DND-41 (cell line): Measurements from ENCODE around the gene PELI2.

Source experiments
- ATAC-seq: fragments of 200-7000 bp; cut with Tn5 transposase; 3 replicates; pipeline ENCODE4 v1.9.1; 2021; ENCODE audit warnings: low read depth; ENCODE audit not compliant: insufficient read depth
- DNase-seq: peaks from one replicate; pipeline ENCODE4 v3.0.0-alpha.2; 2020
- H2AFZ ChIP-seq: 2 replicates; pipeline ENCODE4 v1.6.0; 2012; ENCODE audit warnings: low read depth, low read length
- H3K27ac ChIP-seq: 2 replicates; pipeline ENCODE4 v1.5.1; 2012; ENCODE audit warnings: low read length, inconsistent platforms
- H3K27me3 ChIP-seq: fragments of 200-600 bp; sonication (generic); 2 replicates; pipeline ENCODE4 v1.6.0; 2012; ENCODE audit warnings: low read length, mild to moderate bottlenecking, inconsistent platforms; ENCODE audit not compliant: insufficient read depth, poor library complexity
- H3K36me3 ChIP-seq: 2 replicates; pipeline ENCODE4 v1.5.1; 2012; ENCODE audit warnings: low read length, inconsistent platforms; ENCODE audit not compliant: insufficient read depth
- H3K4me1 ChIP-seq: 2 replicates; pipeline ENCODE4 v1.5.1; 2012; ENCODE audit warnings: mild to moderate bottlenecking, low read length; ENCODE audit not compliant: insufficient read depth
- H3K4me2 ChIP-seq: 2 replicates; pipeline ENCODE4 v1.6.0; 2012; ENCODE audit warnings: mild to moderate bottlenecking, moderate library complexity, low read length, inconsistent platforms; ENCODE audit not compliant: insufficient read depth
- H3K4me3 ChIP-seq, 2 experiments: fragments of 200-600 bp in 1 of 2; shearing (Covaris generic) in 1 of 2; 2 replicates each; pipeline ENCODE4 v1.5.1; 2012 to 2016; ENCODE audit warnings: inconsistent platforms in 2 of 2, low read length in 2 of 2, mild to moderate bottlenecking in 2 of 2, low read depth in 1 of 2, moderate library complexity in 1 of 2
- H3K79me2 ChIP-seq: 2 replicates; pipeline ENCODE4 v1.6.0; 2012; ENCODE audit warnings: low read length, inconsistent platforms; ENCODE audit not compliant: insufficient read depth
- H3K9ac ChIP-seq: 2 replicates; pipeline ENCODE4 v1.6.0; 2012; ENCODE audit warnings: low read depth, mild to moderate bottlenecking, inconsistent platforms, low read length, moderate library complexity
- H3K9me3 ChIP-seq: 2 replicates; pipeline ENCODE4 v1.5.1; 2012; ENCODE audit warnings: low read length, moderate library complexity, mild to moderate bottlenecking, inconsistent platforms; ENCODE audit not compliant: insufficient read depth, severe bottlenecking
- H4K20me1 ChIP-seq: 2 replicates; pipeline ENCODE4 v1.6.0; 2012; ENCODE audit warnings: low read length; ENCODE audit not compliant: insufficient read depth
- CTCF ChIP-seq: IDR thresholded peaks from 2 replicates; pipeline ENCODE4 v1.5.1; 2012; ENCODE audit warnings: borderline replicate concordance, low read length, moderate library complexity, mild to moderate bottlenecking; ENCODE audit not compliant: poor library complexity, severe bottlenecking; ENCODE audit errors: extremely low read depth
- EZH2 ChIP-seq: IDR thresholded peaks from 3 replicates; pipeline ENCODE4 v1.6.1; 2012; ENCODE audit warnings: borderline replicate concordance, low read depth, mild to moderate bottlenecking, moderate library complexity, low read length, inconsistent platforms; ENCODE audit not compliant: severe bottlenecking

PELI2 gene

GRCh38 chr14:56290195-56290594 is 172.0 kb downstream of the PELI2 start:
- DNase-seq: no peak
- Histone ChIP-seq H2AFZ (no peak overlapping the region), H3K9me3 (no peaks in the 10 kb centered on the region), H3K27me3 (no peaks in the 10 kb centered on the region), H4K20me1 (no peaks in the 10 kb centered on the region; the same call in 1 of the 2 replicates), H3K4me2 (no peak overlapping the region), H3K27ac (no peak overlapping the region), H3K36me3 (peaks cover 82% of the 10 kb centered on the region), H3K4me1 (peaks cover 3% of the 10 kb centered on the region; the same call in 1 of the 2 replicates), H3K4me3 (no peak overlapping the region), H3K9ac (no peak overlapping the region), H3K79me2 (peaks cover 17% of the 10 kb centered on the region; the same call in 1 of the 2 replicates)
- no peak for TF ChIP-seq EZH2
- TF ChIP-seq CTCF: no peak
- no peak for ATAC-seq

- Histone ChIP-seq H3K79me2 (peaks cover 11% of the 10 kb centered on the region), H3K9ac (no peak overlapping the region), H3K27me3 (no peaks in the 10 kb centered on the region), H3K27ac (no peak overlapping the region), H3K9me3 (no peaks in the 10 kb centered on the region), H2AFZ (no peak overlapping the region), H3K36me3 (peaks cover 94% of the 10 kb centered on the region), H3K4me3 (no peak overlapping the region), H3K4me2 (no peak overlapping the region), H4K20me1 (peaks cover 4% of the 10 kb centered on the region; the same call in 1 of the 2 replicates), H3K4me1 (peaks cover 3% of the 10 kb centered on the region; the same call in 1 of the 2 replicates)
- TF ChIP-seq CTCF (no peak), EZH2 (no peak)
- DNase-seq (no peak), ATAC-seq (no peak)
Measured at GRCh38 chr14:56292970-56293369, 174.8 kb downstream of the PELI2 start.

- Histone ChIP-seq H2AFZ (no peak overlapping the region), H3K27me3 (no peaks in the 10 kb centered on the region), H3K4me3 (no peak overlapping the region), H3K9me3 (no peaks in the 10 kb centered on the region), H3K79me2 (peaks cover 11% of the 10 kb centered on the region), H3K4me2 (no peak overlapping the region), H3K27ac (no peak overlapping the region), H3K36me3 (peaks cover 92% of the 10 kb centered on the region), H4K20me1 (peaks cover 4% of the 10 kb centered on the region; the same call in 1 of the 2 replicates), H3K9ac (no peak overlapping the region), H3K4me1 (no peaks in the 10 kb centered on the region; the same call in 1 of the 2 replicates)
- no peak for DNase-seq
- TF ChIP-seq EZH2 (no peak), CTCF (no peak)
- ATAC-seq: no peak
Measured at GRCh38 chr14:56293506-56293905, 175.3 kb downstream of the PELI2 start.

- Histone ChIP-seq H3K27me3 (no peaks in the 10 kb centered on the region), H3K4me2 (no peak overlapping the region), H2AFZ (no peak overlapping the region), H3K9ac (no peak overlapping the region), H3K9me3 (no peaks in the 10 kb centered on the region), H3K36me3 (peaks cover 90% of the 10 kb centered on the region), H3K4me3 (no peak overlapping the region), H3K4me1 (no peaks in the 10 kb centered on the region; the same call in 1 of the 2 replicates), H4K20me1 (peaks cover 4% of the 10 kb centered on the region; the same call in 1 of the 2 replicates), H3K79me2 (peaks cover 11% of the 10 kb centered on the region), H3K27ac (no peak overlapping the region)
- DNase-seq (no peak), ATAC-seq (no peak)
- TF ChIP-seq CTCF: peak; percentile 3
- TF ChIP-seq EZH2: no peak
Measured at GRCh38 chr14:56294128-56294527, 175.9 kb downstream of the PELI2 start.
